GM20000 (cell line): ENCODE measurements around the gene CDC37L1.
"Not testable (repeated sequence)": the region's sequence is repeated elsewhere in the genome, so short reads cannot be mapped to it uniquely, and the experiment has no call there.

ENCODE experiments used
- DNase-seq: peaks from one replicate; pipeline ENCODE4 v3.0.0; 2012; ENCODE audit warnings: low spot score
- CTCF ChIP-seq: IDR thresholded peaks from 2 replicates; pipeline ENCODE4 v1.5.1; 2012; ENCODE audit warnings: mild to moderate bottlenecking, control low read depth; ENCODE audit errors: extremely low read depth, missing control alignments

CDC37L1 gene

GRCh38 chr9:4742246-4742645, 62.9 kb downstream of the CDC37L1 start:
- TF ChIP-seq CTCF: no peak

GRCh38 chr9:4743131-4743875, 63.9 kb downstream of the CDC37L1 start:
- no peak for TF ChIP-seq CTCF
- DNase-seq: no peak

More at GRCh38 chr9:4742246-4742645, 62.9 kb downstream of the CDC37L1 start:
- DNase-seq: peak; percentile 15

- TF ChIP-seq CTCF: no peak
- DNase-seq: no peak
Measured at GRCh38 chr9:4746278-4747030, 67.1 kb downstream of the CDC37L1 start.

- no peak for DNase-seq
Measured at GRCh38 chr9:4748612-4749011, 69.2 kb downstream of the CDC37L1 start.

GRCh38 chr9:4750023-4750673, 70.8 kb downstream of the CDC37L1 start:
- peak; percentile 46 for DNase-seq
- peak; percentile 42 for TF ChIP-seq CTCF

More at GRCh38 chr9:4748612-4749011, 69.2 kb downstream of the CDC37L1 start:
- no peak for TF ChIP-seq CTCF

GRCh38 chr9:4754530-4754929, 75.2 kb downstream of the CDC37L1 start:
- not testable (repeated sequence) for DNase-seq

GRCh38 chr9:4755026-4755609, 75.7 kb downstream of the CDC37L1 start:
- DNase-seq: peak; percentile 20
- TF ChIP-seq CTCF: no peak
